ENCODE results near the gene RRAGD. TPM values are rescaled to one million over a fixed set of nuclear protein-coding genes. Genes with fewer than 3 reads are reported as not detected.

The RRAGD gene
- total RNA-seq, 1 donor from 2014 or later: 17.9 TPM

DNA sequence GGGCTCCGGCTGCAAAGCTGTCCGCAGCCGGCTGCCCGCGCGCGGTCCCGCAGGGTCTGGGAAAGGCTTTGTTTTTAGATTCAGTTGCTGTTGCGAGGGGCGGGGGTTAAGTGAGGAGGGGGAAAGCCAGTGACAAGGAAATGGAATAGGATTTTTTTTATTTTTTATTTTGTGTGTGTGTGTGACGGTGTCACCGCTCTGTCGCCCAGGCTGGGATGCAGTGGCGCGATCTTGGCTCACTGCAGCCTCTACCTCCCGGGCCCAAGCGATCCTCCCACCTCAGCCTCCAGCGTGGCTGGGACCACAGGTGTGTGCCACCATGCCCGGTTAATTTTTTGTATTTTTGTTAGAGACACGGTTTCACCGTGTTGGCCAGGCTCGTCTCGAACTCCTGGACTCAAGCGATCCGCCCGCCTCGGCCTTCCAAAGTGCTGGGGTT, 58.9 kb downstream of the RRAGD start:
- Mint-ChIP-seq H3K4me1 (ENCODE audit: low read depth) (peaks cover 45% of the 10 kb centered on the region), H3K27ac (ENCODE audit: unreplicated experiment) (peak overlapping the region; percentile 67), H3K9me3 (ENCODE audit: low read depth) (no peaks in the 10 kb centered on the region), H3K27me3 (ENCODE audit: low read depth) (no peaks in the 10 kb centered on the region), H3K36me3 (ENCODE audit: low read depth) (no peaks in the 10 kb centered on the region), H3K4me3 (ENCODE audit: unreplicated experiment) (peak overlapping the region; percentile 68)
- TF ChIP-seq, protein P1, sequence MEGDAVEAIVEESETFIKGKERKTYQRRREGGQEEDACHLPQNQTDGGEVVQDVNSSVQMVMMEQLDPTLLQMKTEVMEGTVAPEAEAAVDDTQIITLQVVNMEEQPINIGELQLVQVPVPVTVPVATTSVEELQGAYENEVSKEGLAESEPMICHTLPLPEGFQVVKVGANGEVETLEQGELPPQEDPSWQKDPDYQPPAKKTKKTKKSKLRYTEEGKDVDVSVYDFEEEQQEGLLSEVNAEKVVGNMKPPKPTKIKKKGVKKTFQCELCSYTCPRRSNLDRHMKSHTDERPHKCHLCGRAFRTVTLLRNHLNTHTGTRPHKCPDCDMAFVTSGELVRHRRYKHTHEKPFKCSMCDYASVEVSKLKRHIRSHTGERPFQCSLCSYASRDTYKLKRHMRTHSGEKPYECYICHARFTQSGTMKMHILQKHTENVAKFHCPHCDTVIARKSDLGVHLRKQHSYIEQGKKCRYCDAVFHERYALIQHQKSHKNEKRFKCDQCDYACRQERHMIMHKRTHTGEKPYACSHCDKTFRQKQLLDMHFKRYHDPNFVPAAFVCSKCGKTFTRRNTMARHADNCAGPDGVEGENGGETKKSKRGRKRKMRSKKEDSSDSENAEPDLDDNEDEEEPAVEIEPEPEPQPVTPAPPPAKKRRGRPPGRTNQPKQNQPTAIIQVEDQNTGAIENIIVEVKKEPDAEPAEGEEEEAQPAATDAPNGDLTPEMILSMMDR (IDR thresholded peaks at IDR 0.05): no peak
- DNase-seq (ENCODE audit: low spot score): no peak

DNA sequence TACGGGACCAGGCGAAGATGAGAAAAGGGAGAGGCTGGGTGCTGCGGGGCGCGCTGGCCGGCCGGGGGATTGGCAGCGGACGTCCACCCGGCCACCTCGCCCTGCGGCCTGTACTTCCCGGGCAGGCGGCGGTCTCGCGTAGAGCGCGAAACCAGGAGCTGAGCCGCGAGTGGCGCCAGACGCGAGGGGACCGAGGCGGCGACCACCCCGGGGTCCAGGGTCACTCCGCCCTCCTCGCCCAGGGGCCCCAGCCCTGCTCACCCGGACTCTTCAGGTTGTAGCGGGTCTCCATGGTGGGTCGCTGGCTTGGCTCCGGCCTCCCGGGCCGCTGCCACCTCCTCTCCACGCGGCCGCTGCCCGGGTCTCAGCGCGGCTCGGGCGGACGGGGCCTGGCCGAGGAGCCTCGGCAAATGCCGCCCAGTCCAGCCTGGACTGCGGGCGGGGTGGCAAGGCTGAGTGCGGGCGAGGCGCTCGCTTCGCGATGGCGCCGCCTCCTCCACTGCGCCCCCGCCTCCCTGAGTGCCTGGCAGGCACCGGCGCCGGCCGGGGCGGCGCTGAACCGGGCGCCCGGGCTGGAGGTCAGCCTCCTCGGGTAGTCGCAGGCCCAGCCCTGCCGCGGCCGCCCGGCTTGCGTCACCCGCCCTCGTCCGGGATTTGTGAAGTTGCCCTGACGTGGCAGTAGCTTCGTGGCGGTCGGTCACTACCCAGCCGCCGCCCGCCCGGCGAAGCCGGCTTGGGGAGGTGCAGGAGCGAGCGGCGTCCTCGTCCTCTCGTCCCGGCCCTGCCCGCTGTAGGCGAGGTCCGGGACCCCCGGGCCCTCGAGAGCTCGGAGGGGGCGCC, 59.6 kb downstream of the RRAGD start, which contains the start of gene UBE2J1:
TSS of gene UBE2J1 (minus strand) at position 445 of the 840 bp plus-strand sequence. CDS start at position 292, 153 bp downstream.
- H3K27me3 Mint-ChIP-seq (ENCODE audit: low read depth): no peaks in the 10 kb centered on the region
- peak within 1 kb of the TSS; percentile 89 for H3K4me3 Mint-ChIP-seq (ENCODE audit: unreplicated experiment)
- H3K36me3 Mint-ChIP-seq (ENCODE audit: low read depth): no peaks in the 10 kb centered on the region
- H3K9me3 Mint-ChIP-seq (ENCODE audit: low read depth): no peaks in the 10 kb centered on the region
- TF ChIP-seq, protein P1 (IDR thresholded peaks at IDR 0.05): peak; percentile 29
- peak within 1 kb of the TSS; percentile 95 for H3K27ac Mint-ChIP-seq (ENCODE audit: unreplicated experiment)
- H3K4me1 Mint-ChIP-seq (ENCODE audit: low read depth): peaks cover 50% of the 10 kb centered on the region
- DNase-seq (ENCODE audit: low spot score): peak; percentile 97

DNA sequence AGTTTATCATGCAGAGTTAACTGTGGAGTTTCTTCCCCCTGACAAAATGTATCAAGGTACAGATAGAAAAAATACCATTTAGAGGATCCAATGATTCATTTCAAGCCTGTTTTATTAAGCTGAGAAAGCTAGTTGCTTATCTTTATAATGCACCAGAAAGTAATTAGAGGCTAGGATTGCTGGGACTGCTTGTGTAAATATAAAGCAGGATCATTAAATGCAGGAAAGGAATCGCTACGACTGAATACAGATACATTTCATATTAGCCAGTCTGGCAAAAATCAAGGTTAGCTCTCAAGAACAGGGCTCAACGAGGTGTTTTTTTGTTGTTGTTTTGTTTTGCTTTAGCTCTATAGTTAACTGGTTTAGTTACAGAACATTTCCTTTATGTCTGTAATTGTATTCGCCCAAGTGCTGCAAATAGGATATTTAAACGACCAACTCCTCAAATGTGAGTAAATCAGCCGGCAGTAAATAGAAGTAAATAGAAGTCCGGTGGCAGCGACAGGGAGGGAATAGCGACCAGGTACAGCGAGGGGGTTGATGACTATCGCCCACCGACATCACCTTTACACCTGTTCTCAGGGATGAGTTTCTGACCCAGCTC, 60.3 kb downstream of the RRAGD start:
- Mint-ChIP-seq H3K4me3 (ENCODE audit: unreplicated experiment) (peak overlapping the region; percentile 89), H3K9me3 (ENCODE audit: low read depth) (no peaks in the 10 kb centered on the region), H3K27ac (ENCODE audit: unreplicated experiment) (peak overlapping the region; percentile 95), H3K4me1 (ENCODE audit: low read depth) (peaks cover 55% of the 10 kb centered on the region), H3K36me3 (ENCODE audit: low read depth) (no peaks in the 10 kb centered on the region), H3K27me3 (ENCODE audit: low read depth) (no peaks in the 10 kb centered on the region)
- TF ChIP-seq, protein P1 (IDR thresholded peaks at IDR 0.05): no peak
- no peak for DNase-seq (ENCODE audit: low spot score)

DNA sequence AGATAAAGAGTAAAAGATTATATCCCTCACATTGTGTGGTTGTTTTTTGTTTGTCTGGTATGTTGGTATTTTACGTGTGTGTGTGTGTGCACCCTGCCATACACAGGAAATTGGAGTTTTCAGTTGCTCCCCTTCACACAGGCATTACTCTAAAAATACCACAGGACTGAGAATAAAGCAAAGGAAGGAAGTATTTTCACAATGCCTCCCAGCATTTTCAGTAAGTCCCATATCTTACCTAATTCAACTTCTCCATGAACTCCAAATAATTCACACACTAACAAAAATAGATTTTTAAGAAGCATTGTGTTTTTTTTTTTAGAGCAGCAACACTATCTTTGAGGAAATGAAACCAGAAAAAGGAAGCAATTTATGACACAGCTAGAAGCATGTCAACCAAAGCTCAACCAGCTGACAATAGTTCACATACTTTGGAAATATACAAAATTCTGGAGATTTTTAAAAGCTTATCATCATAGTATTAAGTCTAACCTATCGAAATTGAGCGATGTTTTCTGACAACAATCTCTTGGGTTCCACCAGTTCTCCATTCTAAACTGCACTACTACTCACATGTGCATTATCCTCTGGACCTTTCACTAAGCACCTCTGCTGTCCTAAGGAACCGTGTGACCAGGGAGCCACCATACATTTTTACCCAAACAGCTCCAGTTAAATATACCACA, 61.6 kb downstream of the RRAGD start:
- Mint-ChIP-seq H3K27ac (ENCODE audit: unreplicated experiment) (peak overlapping the region; percentile 95), H3K4me3 (ENCODE audit: unreplicated experiment) (peak overlapping the region; percentile 89), H3K27me3 (ENCODE audit: low read depth) (no peaks in the 10 kb centered on the region), H3K4me1 (ENCODE audit: low read depth) (peaks cover 63% of the 10 kb centered on the region), H3K36me3 (ENCODE audit: low read depth) (no peaks in the 10 kb centered on the region), H3K9me3 (ENCODE audit: low read depth) (no peaks in the 10 kb centered on the region)
- no peak for DNase-seq (ENCODE audit: low spot score)
- TF ChIP-seq, protein P1 (IDR thresholded peaks at IDR 0.05): no peak

DNA sequence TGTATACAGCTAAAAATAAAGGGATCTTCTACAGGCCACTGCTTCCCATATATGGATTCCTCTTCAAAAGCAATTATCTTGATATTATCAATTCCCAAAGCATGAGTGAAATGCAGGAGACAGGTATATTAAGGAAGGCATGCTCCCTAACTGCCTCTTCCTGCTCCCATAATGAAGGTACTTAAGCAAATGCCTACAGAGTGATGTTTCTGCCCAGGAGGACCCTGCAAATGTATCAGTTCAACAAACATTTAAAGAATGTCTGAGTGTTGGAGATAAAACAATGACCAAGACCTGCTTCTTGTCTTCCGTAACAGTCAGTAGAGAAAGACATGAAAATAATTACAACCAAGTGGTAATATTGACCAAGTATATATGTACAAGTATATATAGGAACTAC, 63.7 kb downstream of the RRAGD start:
- Mint-ChIP-seq H3K4me1 (ENCODE audit: low read depth) (peaks cover 66% of the 10 kb centered on the region), H3K9me3 (ENCODE audit: low read depth) (no peaks in the 10 kb centered on the region), H3K27ac (ENCODE audit: unreplicated experiment) (peak overlapping the region; percentile 49), H3K4me3 (ENCODE audit: unreplicated experiment) (no peak overlapping the region), H3K27me3 (ENCODE audit: low read depth) (no peaks in the 10 kb centered on the region), H3K36me3 (ENCODE audit: low read depth) (peaks cover under 1% of the 10 kb centered on the region)
- TF ChIP-seq, protein P1 (IDR thresholded peaks at IDR 0.05): no peak
- DNase-seq (ENCODE audit: low spot score): no peak

Measured in chondrocyte (in vitro differentiated cells).